ENCODE results near the gene RIPK1.

DNA sequence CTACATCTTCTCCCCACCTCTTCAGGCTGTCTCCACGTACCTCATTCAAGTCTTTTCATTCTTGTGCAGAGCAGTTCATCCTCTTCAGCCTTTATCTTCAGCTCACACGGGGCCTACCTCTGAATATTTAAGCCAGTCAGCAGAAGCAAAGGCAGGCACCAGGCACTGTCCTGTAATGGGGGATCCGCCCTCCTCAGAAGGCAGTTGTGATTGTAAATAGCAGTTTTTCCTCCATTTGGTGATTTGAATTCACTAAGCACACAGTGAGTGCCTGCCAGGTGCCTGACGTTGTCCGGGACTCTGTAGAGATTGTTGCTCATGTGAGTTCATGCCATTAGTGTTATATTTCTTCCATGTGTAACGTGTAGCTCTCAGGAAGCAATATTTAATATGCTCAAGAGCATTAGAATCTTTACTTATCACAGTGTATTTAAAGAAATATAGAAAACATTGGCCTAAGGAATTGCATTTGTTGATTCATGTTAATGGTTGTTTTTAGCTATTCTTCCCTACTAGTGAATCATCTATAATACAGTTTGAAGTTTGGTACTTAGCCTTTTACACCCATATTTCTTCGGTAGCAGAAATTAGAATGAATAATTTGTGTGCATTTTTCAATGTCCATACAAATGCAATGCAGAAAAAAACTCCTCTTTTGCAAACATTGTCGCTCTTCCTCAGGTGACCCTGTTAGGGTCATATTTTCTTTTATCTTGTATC is 68.2 kb downstream of the RIPK1 start:
- TF ChIP-seq, protein P1, sequence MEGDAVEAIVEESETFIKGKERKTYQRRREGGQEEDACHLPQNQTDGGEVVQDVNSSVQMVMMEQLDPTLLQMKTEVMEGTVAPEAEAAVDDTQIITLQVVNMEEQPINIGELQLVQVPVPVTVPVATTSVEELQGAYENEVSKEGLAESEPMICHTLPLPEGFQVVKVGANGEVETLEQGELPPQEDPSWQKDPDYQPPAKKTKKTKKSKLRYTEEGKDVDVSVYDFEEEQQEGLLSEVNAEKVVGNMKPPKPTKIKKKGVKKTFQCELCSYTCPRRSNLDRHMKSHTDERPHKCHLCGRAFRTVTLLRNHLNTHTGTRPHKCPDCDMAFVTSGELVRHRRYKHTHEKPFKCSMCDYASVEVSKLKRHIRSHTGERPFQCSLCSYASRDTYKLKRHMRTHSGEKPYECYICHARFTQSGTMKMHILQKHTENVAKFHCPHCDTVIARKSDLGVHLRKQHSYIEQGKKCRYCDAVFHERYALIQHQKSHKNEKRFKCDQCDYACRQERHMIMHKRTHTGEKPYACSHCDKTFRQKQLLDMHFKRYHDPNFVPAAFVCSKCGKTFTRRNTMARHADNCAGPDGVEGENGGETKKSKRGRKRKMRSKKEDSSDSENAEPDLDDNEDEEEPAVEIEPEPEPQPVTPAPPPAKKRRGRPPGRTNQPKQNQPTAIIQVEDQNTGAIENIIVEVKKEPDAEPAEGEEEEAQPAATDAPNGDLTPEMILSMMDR (conservative IDR thresholded peaks at IDR 0.05; ENCODE audit: low read depth, low read length) = no peak
- no peak for TF ChIP-seq EZH2 (IDR thresholded peaks at IDR 0.05; ENCODE audit: low read length, unreplicated experiment)

Measured in PC-3 (cell line).